ENCODE measurements around the gene LLGL2. TPM values are rescaled to one million over a fixed set of nuclear protein-coding genes. Genes with fewer than 3 reads are reported as not detected.

The LLGL2 gene
- total RNA-seq, 1 experiment from 2014 or later = 42.5 TPM

GRCh38 chr17:75504347-75505151 is 20.9 kb upstream of the LLGL2 start:
- in situ Hi-C loops (cut with HindIII; ENCODE audit: low pct_unique_long_range_greater_than_20kb, low sequenced_read_pairs) = no loop called here
- DNase-seq (ENCODE audit: low read depth) = peak; percentile 32

- in situ Hi-C loops (cut with HindIII; ENCODE audit: low pct_unique_long_range_greater_than_20kb, low sequenced_read_pairs) = no loop called here
- DNase-seq (ENCODE audit: low read depth) = no peak
Measured at GRCh38 chr17:75505152-75505409, 20.4 kb upstream of the LLGL2 start.

DNA sequence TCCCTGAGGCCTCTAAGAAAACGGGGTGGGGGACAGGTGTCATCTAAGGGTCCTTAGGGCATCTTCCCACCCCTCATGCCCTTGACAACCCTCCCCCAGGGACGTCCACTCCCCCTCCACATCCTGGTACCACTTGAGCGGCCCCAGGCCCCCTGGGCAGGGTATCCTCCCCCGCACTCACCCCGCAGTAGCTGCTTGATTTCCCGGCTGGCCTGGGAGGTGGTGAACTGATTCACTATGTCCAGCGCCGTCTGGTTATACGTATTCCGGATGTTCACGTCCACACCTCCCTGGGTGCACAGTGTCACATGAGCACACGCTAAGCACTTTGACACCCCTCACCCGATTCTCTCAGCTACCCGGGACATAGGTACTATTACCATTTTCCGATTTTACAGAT is 19.9 kb upstream of the LLGL2 start:
- DNase-seq (ENCODE audit: low read depth) = no peak
- in situ Hi-C loops (cut with HindIII; ENCODE audit: low pct_unique_long_range_greater_than_20kb, low sequenced_read_pairs) = no loop called here

DNA sequence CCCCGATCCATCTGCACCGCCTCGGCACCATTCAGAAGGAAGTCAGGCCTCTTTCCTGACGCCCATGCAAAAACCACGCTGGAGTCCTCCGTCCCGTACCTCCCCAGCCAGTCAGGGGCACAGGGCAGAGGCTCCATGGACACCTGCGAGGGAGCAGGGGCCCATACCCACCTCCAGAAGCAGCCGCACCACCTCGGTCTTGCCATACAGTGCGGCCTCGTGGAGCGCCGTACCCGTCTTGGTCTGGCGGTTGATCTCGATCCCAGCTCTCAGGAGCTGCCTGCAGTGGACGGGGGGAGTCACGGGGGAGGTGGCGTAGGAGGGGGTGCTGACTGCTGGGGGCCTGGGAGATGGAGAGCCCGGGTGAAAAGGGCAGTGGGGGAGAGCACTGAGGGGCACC is 19.4 kb upstream of the LLGL2 start:
- in situ Hi-C loops (cut with HindIII; ENCODE audit: low pct_unique_long_range_greater_than_20kb, low sequenced_read_pairs) = no loop called here
- DNase-seq (ENCODE audit: low read depth) = no peak

- no peak for DNase-seq (ENCODE audit: low read depth)
- in situ Hi-C loops (cut with HindIII; ENCODE audit: low pct_unique_long_range_greater_than_20kb, low sequenced_read_pairs) = no loop called here
Measured at GRCh38 chr17:75506888-75507287, 18.6 kb upstream of the LLGL2 start.

DNA sequence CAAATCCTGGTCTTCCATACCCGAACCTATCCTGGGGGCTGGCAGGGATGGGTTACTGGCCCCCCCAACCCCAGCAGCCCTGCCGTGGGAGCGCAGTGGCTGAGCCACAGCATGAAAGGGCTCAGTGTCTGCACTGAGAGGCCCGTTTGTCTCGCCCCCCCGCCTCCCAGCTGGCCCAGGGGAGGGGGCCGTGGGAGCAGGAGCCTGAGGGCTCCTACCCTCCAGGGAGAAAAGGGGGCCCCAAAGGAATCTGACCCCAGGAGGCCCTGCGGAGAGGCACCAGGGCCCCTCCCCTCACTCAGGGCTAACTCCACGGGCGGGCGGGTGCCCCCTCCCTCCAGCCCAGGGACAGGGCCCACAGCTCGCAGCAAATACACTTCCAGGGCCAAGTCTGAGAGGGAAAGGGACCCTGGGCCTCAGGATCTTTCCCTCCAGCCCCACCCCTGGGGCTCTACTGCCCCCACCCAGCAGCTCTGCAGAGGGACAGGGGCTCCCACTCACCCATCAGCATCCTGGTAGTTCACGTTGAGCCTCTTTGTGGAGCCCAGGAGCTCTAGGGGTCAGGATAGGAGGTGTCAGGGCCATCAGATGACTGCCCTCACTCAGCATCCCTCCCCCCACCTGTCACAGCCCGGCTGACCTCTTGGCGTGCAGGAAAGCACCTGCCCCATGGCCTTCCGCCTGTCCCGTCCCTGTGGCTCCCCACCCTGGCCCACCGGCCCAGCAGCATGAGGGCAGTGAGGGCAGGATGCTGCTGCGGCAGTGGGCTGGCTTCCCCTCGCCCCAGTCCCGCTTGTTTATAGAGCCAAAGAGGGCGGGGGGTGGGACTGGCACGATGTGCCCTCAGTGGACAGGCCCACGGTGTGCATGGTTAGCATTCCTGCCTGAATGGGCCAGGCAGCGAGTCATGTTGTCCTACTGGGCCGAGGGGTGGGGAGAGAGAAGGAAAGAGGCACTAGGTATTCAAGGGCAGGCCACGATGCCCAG is 17.5 kb upstream of the LLGL2 start:
- no peak for DNase-seq (ENCODE audit: low read depth)
- in situ Hi-C loops (cut with HindIII; ENCODE audit: low pct_unique_long_range_greater_than_20kb, low sequenced_read_pairs) = no loop called here

- in situ Hi-C loops (cut with HindIII; ENCODE audit: low pct_unique_long_range_greater_than_20kb, low sequenced_read_pairs) = no loop called here
- no peak for DNase-seq (ENCODE audit: low read depth)
Measured at GRCh38 chr17:75508931-75509361, 16.6 kb upstream of the LLGL2 start.

- in situ Hi-C loops (cut with HindIII; ENCODE audit: low pct_unique_long_range_greater_than_20kb, low sequenced_read_pairs) = no loop called here
- no peak for DNase-seq (ENCODE audit: low read depth)
Measured at GRCh38 chr17:75509528-75510258, 15.8 kb upstream of the LLGL2 start.

- no peak for DNase-seq (ENCODE audit: low read depth)
- in situ Hi-C loops (cut with HindIII; ENCODE audit: low pct_unique_long_range_greater_than_20kb, low sequenced_read_pairs) = no loop called here
Measured at GRCh38 chr17:75511270-75511609, 14.3 kb upstream of the LLGL2 start.

DNA sequence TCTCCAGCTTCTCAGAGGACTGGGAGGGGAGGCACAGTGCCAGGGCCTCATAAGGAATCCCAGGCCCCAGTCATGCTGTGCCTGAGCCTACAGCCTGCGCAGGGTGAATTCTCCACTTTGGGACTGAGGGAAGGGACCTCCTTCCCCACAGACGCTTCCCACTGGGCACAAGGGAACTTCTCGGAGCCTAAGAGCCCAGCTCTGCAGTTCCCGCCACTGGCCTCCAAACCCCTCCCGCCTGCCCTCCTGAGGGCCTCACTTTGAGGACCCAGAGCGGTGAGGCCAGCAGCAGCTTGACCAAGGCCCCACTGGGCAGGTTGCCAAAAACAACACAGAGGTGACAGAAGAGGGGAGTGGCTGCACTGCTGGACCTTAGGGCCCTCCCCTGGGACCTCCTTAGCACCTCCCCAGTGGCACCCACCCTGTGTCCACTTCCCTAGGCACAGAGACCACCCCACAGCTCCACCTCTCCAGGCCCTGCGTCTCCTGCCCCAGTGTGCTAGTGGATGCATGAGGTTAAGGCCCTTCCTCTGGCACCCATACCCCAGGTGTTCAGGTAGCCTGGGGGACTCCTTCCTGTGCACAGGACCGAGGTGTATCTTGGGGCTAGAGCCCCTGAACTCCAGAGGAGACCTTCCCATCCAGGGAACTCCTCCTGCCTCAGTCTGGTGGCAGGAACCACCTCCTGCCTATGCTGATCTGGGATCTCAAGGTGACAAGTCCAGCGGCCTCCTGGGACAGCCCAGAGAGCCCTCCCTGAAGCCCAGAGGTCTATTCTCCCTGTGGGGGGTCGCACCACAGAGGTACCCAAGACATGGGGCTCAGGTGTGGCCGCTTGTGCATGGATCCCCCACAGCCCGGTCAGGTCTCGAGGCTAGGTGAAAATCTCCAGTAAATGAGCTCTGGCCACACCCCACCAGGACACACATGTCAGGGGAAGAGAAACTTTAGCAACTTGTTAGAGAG is 13.6 kb upstream of the LLGL2 start:
- in situ Hi-C loops (cut with HindIII; ENCODE audit: low pct_unique_long_range_greater_than_20kb, low sequenced_read_pairs) = no loop called here
- peak; percentile 64 for DNase-seq (ENCODE audit: low read depth)

DNA sequence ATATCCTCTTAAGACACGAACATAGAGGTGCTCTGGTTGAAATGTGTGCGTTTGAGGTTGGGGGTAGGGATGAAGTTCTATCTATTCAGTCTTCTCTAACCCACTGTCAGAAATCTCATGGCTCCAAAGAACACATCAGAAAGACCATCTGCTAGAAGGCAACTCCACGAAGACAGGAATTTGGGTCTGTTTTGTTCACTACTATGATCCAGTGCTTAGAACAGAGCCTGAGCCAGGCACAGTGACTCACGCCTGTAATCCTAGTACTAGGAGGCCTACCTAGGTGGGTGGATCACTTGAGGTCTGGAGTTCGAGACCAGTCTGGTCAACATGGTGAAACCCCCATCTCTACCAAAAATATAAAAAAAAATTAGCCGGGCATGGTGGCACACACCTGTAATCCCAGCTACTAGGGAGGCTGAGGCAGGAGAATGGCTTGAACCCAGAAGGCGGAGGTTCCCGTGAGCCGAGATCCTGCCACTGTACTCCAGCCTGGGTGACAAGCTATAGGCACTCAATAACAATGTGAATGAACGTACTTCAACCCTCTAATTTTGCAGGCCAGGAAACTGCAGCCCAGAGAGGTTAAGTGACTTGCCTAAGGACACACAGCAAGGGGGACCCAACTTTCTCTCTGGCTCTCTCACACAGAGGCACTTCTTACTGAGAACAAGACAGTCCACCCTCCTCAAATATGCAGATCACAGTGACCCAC is 12.4 kb upstream of the LLGL2 start:
- DNase-seq (ENCODE audit: low read depth) = no peak
- in situ Hi-C loops (cut with HindIII; ENCODE audit: low pct_unique_long_range_greater_than_20kb, low sequenced_read_pairs) = no loop called here

GRCh38 chr17:75513641-75514000 is 11.9 kb upstream of the LLGL2 start:
- no peak for DNase-seq (ENCODE audit: low read depth)
- in situ Hi-C loops (cut with HindIII; ENCODE audit: low pct_unique_long_range_greater_than_20kb, low sequenced_read_pairs) = no loop called here

DNA sequence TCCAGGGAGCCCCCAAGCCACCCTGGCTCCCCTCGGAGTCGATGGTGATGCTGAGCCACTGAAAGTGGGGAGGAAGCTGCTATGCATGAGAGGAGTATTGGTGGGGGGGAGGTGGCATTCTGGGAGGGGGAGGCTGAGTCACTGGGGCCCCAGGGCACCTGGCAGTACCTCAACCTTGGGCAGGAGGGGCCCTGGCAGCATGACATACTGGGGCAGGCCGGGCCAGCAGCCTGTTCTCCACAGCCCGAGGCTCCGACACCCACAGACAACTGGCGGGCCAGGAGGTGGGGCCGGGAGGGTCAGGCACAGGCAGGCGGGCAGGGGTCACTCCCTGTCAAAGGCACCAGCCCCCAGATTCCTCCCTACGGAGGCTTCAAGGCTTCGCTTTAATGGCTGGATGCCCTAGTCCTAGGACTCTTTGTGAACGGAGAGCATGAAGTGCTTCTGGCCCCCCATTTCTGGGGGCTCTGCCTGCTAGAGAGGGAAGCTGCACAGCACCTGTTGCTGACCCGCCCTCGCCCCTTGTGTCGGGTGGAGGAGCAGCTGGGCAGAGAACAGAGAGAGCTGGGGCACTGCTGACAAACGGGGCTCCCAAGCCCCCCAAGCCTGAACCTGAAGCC is 11.1 kb upstream of the LLGL2 start:
- peak; percentile 48 for DNase-seq (ENCODE audit: low read depth)
- in situ Hi-C loops (cut with HindIII; ENCODE audit: low pct_unique_long_range_greater_than_20kb, low sequenced_read_pairs) = no loop called here

- in situ Hi-C loops (cut with HindIII; ENCODE audit: low pct_unique_long_range_greater_than_20kb, low sequenced_read_pairs) = no loop called here
- no peak for DNase-seq (ENCODE audit: low read depth)
Measured at GRCh38 chr17:75514919-75515495, 10.5 kb upstream of the LLGL2 start.

GRCh38 chr17:75515496-75516254 is 9.8 kb upstream of the LLGL2 start, which contains the start of gene CASKIN2:
Gene CASKIN2 (minus strand): TSS chr17:75515537. CDS start chr17:75513804, 1,733 bp downstream.
- in situ Hi-C loops (cut with HindIII; ENCODE audit: low pct_unique_long_range_greater_than_20kb, low sequenced_read_pairs) = no loop called here
- DNase-seq (ENCODE audit: low read depth) = peak; percentile 88

DNA sequence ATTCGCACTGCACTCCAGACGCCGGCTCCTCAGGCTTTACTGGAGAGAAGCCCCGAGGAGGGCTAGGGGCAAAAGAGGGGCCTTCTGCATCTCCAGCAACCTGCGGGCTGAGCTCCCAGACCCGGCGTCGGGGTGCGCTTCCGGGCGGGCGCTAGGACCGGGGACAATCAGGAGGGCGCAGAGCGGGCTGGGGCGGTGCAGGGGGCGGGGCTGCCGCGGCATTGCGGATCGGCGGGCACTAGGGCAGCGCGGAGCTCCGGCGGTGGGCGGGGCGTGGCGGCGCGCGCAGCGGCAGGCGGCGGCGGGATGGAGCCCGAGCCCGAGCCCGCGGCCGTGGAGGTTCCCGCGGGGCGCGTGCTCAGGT is 9.3 kb upstream of the LLGL2 start, which contains the start of gene TSEN54:
TSEN54 (plus strand) TSS at position 274 of the 364 bp plus-strand sequence; CDS start at position 307, 33 bp downstream.
- peak; percentile 79 for DNase-seq (ENCODE audit: low read depth)
- in situ Hi-C loops (cut with HindIII; ENCODE audit: low pct_unique_long_range_greater_than_20kb, low sequenced_read_pairs) = no loop called here

Measured in Caki2 (cell line).